Thyroid gland (tissue), 4 donors: ENCODE measurements around the gene ST8SIA3.

ENCODE experiments used
- CTCF ChIP-seq, 6 experiments: fragments of 200-600 bp in 3 of 6; fragments of 450-650 bp in 3 of 6; sonication (generic) in 3 of 6; IDR thresholded peaks; one replicate each; pipeline ENCODE4 v1.5.1; 2016 to 2019; ENCODE audit warnings: antibody characterized with exemption in 6 of 6, mild to moderate bottlenecking in 2 of 6, inconsistent platforms in 1 of 6, moderate library complexity in 1 of 6
- POLR2A ChIP-seq, 2 donors: fragments of 450-650 bp; IDR thresholded peaks; one replicate each; pipeline ENCODE4 v1.6.1; 2017; ENCODE audit warnings: antibody characterized with exemption in 2 of 2, mild to moderate bottlenecking in 2 of 2, moderate library complexity in 1 of 2

- TF ChIP-seq CTCF (IDR thresholded peaks at IDR 0.05), result no peak
- no peak for TF ChIP-seq POLR2A (IDR thresholded peaks at IDR 0.05)
These were observed 22.5 kb upstream of the ST8SIA3 start for GRCh38 chr18:57329856-57330255.
